ENCODE data around the gene SFPQ. TPM values are rescaled to one million over a fixed set of nuclear protein-coding genes. Genes with fewer than 3 reads are reported as not detected.
A peak's percentile ranks its signal among the peaks of the same experiment; 100 is the strongest.
"Not testable (repeated sequence)": the region's sequence is repeated elsewhere in the genome, so short reads cannot be mapped to it uniquely, and the experiment has no call there.

The SFPQ gene, protein sequence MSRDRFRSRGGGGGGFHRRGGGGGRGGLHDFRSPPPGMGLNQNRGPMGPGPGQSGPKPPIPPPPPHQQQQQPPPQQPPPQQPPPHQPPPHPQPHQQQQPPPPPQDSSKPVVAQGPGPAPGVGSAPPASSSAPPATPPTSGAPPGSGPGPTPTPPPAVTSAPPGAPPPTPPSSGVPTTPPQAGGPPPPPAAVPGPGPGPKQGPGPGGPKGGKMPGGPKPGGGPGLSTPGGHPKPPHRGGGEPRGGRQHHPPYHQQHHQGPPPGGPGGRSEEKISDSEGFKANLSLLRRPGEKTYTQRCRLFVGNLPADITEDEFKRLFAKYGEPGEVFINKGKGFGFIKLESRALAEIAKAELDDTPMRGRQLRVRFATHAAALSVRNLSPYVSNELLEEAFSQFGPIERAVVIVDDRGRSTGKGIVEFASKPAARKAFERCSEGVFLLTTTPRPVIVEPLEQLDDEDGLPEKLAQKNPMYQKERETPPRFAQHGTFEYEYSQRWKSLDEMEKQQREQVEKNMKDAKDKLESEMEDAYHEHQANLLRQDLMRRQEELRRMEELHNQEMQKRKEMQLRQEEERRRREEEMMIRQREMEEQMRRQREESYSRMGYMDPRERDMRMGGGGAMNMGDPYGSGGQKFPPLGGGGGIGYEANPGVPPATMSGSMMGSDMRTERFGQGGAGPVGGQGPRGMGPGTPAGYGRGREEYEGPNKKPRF
- total RNA-seq = 81.0 TPM
- long read RNA-seq, transcript SFPQ-201 (10 exons, 3,747 nt) = major isoform, 215 of 242 reads
- long read RNA-seq, partial matches to known transcripts = 5 of 242 reads
- long read RNA-seq, other reads (novel, unspliced or antisense) = 19 of 242 reads

DNA sequence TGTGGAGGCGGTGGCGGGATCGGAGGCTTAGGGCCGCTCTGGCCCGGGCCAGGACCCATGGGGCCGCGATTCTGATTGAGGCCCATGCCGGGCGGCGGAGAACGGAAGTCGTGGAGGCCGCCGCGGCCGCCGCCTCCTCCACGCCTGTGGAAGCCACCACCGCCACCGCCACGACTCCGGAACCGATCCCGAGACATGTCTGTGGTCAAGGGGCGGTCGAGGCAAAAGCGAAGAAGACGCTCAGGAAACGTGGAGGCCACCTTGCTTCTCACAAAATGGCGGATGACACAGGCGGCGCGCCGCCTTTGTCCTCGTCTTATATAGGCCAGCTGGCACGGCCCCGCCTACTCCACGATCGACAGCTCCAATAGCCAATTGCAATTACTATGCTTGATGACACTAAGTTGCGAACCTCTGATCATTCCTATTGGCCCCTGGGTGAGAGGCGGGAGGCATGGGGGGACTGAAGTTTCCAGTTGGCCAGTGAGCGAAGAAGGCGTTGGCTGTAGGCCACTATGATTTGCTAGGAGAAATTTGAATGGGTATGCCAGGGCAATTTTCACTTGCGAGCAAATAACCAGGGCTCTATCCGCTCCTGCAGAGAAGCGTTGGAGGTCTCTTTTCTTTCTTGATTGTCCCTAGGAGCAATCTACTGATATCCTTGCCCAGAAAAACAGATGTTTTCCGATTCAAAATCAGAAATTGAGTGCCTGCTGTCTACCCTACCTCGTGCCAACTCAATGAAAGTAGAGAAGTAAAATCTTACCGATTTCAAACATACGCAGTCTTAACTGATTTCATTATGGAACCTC is at the start of gene SFPQ:
TSS of gene SFPQ (minus strand) at position 293 of the 812 bp plus-strand sequence. CDS start at position 197, 96 bp downstream.
- intact Hi-C loops (cut with micrococcal nuclease) = no loop called here
- Histone ChIP-seq H3K27me3 (ENCODE audit: low read depth) (no peaks in the 10 kb centered on the region), H3K4me1 (peaks cover 51% of the 10 kb centered on the region), H3K9me3 (replicated peaks) (no peaks in the 10 kb centered on the region), H3K36me3 (peaks cover 36% of the 10 kb centered on the region), H3K4me3 (peak within 1 kb of the TSS; percentile 100), H3K27ac (replicated peaks) (peak within 1 kb of the TSS; percentile 99)
- peak; percentile 95 for DNase-seq
- TF ChIP-seq, protein P1, sequence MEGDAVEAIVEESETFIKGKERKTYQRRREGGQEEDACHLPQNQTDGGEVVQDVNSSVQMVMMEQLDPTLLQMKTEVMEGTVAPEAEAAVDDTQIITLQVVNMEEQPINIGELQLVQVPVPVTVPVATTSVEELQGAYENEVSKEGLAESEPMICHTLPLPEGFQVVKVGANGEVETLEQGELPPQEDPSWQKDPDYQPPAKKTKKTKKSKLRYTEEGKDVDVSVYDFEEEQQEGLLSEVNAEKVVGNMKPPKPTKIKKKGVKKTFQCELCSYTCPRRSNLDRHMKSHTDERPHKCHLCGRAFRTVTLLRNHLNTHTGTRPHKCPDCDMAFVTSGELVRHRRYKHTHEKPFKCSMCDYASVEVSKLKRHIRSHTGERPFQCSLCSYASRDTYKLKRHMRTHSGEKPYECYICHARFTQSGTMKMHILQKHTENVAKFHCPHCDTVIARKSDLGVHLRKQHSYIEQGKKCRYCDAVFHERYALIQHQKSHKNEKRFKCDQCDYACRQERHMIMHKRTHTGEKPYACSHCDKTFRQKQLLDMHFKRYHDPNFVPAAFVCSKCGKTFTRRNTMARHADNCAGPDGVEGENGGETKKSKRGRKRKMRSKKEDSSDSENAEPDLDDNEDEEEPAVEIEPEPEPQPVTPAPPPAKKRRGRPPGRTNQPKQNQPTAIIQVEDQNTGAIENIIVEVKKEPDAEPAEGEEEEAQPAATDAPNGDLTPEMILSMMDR (IDR thresholded peaks at IDR 0.05; ENCODE audit: borderline replicate concordance) = no peak

DNA sequence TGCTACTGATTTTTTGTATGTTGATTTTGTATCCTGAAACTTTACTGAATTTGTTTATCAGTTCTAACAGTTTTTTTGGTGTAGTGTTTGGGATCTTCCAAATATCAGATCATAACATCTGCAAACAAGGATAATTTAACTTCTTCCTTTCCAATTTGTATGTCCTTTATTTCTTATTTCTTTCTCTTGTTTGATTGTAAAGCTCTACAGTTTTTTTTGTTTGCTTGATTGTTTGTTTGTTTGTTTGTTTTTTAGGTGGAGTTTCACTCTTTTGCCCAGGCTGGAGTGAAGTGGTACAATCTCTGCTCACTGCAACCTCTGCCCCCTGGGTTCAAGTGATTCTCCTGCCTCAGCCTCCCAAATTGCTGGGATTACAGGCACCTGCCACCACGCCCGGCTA is 43.8 kb upstream of the SFPQ start:
- intact Hi-C loops (cut with micrococcal nuclease) = not testable (repeated sequence)

DNA sequence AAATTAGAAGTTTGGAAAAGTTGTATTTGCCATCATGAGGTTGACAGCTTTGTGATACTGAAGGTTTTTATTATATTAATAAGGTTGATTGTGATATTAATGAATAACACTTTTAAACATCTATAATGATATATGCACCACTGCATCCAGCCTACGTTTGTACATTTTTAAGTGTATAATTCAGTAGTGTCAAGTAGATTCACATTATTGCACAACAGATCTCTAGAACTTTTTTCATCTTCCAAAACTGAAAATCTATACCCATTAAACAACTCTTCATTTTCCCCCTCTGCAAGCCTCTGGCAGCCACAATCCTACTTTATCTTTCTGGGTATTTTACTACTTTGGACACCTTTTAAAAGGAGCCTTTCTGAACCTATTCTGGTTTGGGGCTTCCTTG is 38.3 kb upstream of the SFPQ start:
- Histone ChIP-seq H3K4me1 (no peaks in the 10 kb centered on the region), H3K27me3 (ENCODE audit: low read depth) (no peaks in the 10 kb centered on the region), H3K27ac (replicated peaks) (no peak overlapping the region), H3K4me3 (no peak overlapping the region), H3K36me3 (no peaks in the 10 kb centered on the region), H3K9me3 (replicated peaks) (no peaks in the 10 kb centered on the region)
- TF ChIP-seq, protein P1 (IDR thresholded peaks at IDR 0.05; ENCODE audit: borderline replicate concordance) = no peak
- intact Hi-C loops (cut with micrococcal nuclease) = no loop called here
- no peak for DNase-seq

More for the DNA sequence above, 43.8 kb upstream of the SFPQ start:
- not testable (repeated sequence) for H3K4me1 ChIP-seq; H3K27ac ChIP-seq (replicated peaks); H3K27me3 ChIP-seq (ENCODE audit: low read depth); H3K36me3 ChIP-seq; H3K9me3 ChIP-seq (replicated peaks); H3K4me3 ChIP-seq; DNase-seq

DNA sequence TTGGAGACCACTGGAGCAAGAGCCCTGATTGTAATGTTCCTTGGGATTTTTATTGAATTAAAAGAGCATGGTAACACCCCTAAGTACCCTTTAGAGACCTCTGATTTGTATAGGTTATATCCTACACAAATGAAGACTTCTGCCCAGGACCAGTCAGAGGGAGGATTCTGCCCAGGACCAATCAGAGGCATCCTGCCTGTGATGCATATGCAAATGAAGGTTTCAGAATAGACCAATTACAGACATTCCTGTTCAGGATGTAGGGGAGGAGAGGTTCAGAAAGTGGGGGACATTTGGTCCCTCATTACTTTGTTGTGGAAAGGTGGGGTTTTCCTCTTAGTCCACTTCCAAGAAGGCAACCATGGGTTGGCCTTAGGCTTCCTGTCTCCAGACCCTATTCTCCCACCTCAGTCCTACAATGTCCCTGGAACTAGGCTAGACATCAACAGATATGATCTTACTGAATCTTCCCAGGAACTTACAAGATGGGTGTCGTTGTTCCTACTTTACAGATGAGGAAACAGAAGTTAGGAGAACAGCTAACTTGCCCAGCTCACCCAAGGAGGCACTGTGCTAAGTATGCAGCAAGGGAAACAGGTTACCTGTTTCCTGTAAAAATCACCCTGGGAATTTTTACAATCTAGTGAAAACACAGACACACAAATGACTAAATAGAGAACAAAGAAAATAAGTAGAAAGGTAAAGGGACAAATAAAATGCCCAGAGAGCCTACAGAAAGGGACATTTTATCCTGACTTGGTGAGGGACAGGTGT is 36.8 kb upstream of the SFPQ start:
- no peaks in the 10 kb centered on the region for H3K9me3 ChIP-seq (replicated peaks)
- TF ChIP-seq, protein P1 (IDR thresholded peaks at IDR 0.05; ENCODE audit: borderline replicate concordance) = no peak
- H3K36me3 ChIP-seq = no peaks in the 10 kb centered on the region
- H3K27me3 ChIP-seq (ENCODE audit: low read depth) = no peaks in the 10 kb centered on the region
- H3K27ac ChIP-seq (replicated peaks) = no peak overlapping the region
- H3K4me1 ChIP-seq = no peaks in the 10 kb centered on the region
- intact Hi-C loops (cut with micrococcal nuclease) = no loop called here
- no peak overlapping the region for H3K4me3 ChIP-seq
- DNase-seq = no peak

DNA sequence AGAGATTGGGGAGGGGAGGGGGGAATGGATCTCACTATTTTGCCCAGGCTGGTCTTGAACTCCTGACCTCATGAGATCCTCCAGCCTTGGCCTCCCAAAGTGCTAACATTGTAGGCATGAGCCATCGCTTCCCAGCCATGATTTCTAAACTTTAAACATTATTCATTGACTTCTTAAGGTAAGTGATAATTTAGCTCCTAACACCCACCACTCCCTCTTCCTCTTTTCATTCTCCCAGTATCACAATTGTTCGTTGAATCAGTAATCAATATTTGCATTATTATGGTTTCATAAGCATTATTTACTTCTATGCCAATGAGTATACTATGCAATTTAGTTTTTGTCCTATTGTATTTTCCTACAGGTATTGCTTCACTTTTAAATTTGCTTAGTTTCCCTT is 33.6 kb upstream of the SFPQ start:
- TF ChIP-seq, protein P1 (IDR thresholded peaks at IDR 0.05; ENCODE audit: borderline replicate concordance) = no peak
- no peaks in the 10 kb centered on the region for H3K9me3 ChIP-seq (replicated peaks)
- intact Hi-C loops (cut with micrococcal nuclease) = no loop called here
- H3K36me3 ChIP-seq = no peaks in the 10 kb centered on the region
- H3K27ac ChIP-seq (replicated peaks) = no peak overlapping the region
- H3K4me3 ChIP-seq = no peak overlapping the region
- DNase-seq = no peak
- no peaks in the 10 kb centered on the region for H3K27me3 ChIP-seq (ENCODE audit: low read depth)
- peaks cover 3% of the 10 kb centered on the region for H3K4me1 ChIP-seq
